PC-9 (cell line): ENCODE data around the gene CFAP97D2. TPM values are rescaled to one million over a fixed set of nuclear protein-coding genes. Genes with fewer than 3 reads are reported as not detected.

Experiments
- BruUV-seq: library from RNA; stranded (reverse); fragments of 400-500 nt; replicated peaks from 2 replicates; lab custom pipeline; 2021; lab: Mats Ljungman, UMichigan
- CTCF ChIA-PET: fragments of 300-600 bp; sonication (Branson Sonifier 250); formaldehyde crosslinking; loops from one replicate; lab custom pipeline; 2022; ENCODE audit warnings: antibody characterized with exemption; lab: Charles Lee
- POLR2A ChIA-PET: fragments of 300-600 bp; sonication (Branson Sonifier 250); formaldehyde crosslinking; loops from one replicate; lab custom pipeline; 2022; ENCODE audit warnings: antibody characterized with exemption; ENCODE audit not compliant: unreplicated experiment; lab: Charles Lee
- DNase-seq, 2 experiments: peaks; one replicate each; pipeline versions ENCODE4 v3.0.0 to v3.0.0-alpha.2; 2015 to 2022; ENCODE audit warnings: mixed read lengths in 1 of 2
- H2AFZ ChIP-seq: fragments of 200-600 bp; sonication (generic); 2 replicates; pipeline ENCODE4 v1.8.1; 2017; ENCODE audit warnings: antibody characterized with exemption
- H3F3A ChIP-seq: fragments of 200-600 bp; sonication (generic); 2 replicates; pipeline ENCODE4 v1.8.1; 2017; ENCODE audit warnings: antibody characterized with exemption, mild to moderate bottlenecking, low read depth; ENCODE audit not compliant: insufficient read depth
- H3K27ac ChIP-seq: fragments of 200-600 bp; sonication (generic); 2 replicates; pipeline ENCODE4 v1.6.1; 2016; ENCODE audit warnings: mixed run types
- H3K27me3 ChIP-seq: fragments of 200-600 bp; sonication (generic); 2 replicates; pipeline ENCODE4 v1.6.1; 2016; ENCODE audit warnings: low read depth, mixed run types; ENCODE audit not compliant: insufficient read depth
- H3K36me3 ChIP-seq: fragments of 200-600 bp; sonication (generic); 2 replicates; pipeline ENCODE4 v1.6.1; 2016; ENCODE audit warnings: low read depth, mixed run types
- H3K4me1 ChIP-seq: fragments of 200-600 bp; sonication (generic); replicated peaks from 2 replicates; pipeline ENCODE4 v1.6.1; 2016; ENCODE audit warnings: mixed run types; ENCODE audit not compliant: insufficient read depth
- H3K4me2 ChIP-seq: fragments of 200-600 bp; sonication (generic); 2 replicates; pipeline ENCODE4 v1.6.1; 2017; ENCODE audit warnings: mixed run types
- H3K4me3 ChIP-seq: fragments of 200-600 bp; sonication (generic); 2 replicates; pipeline ENCODE4 v1.6.1; 2016; ENCODE audit warnings: mixed run types
- H3K79me2 ChIP-seq: fragments of 200-600 bp; sonication (generic); 2 replicates; pipeline ENCODE4 v1.6.1; 2017; ENCODE audit warnings: low read depth, mixed run types
- H3K9me2 ChIP-seq: fragments of 200-600 bp; sonication (generic); 2 replicates; pipeline ENCODE4 v1.8.1; 2017; ENCODE audit warnings: mild to moderate bottlenecking; ENCODE audit not compliant: insufficient read depth
- H3K9me3 ChIP-seq: fragments of 200-600 bp; sonication (generic); 2 replicates; pipeline ENCODE4 v1.8.1; 2016; ENCODE audit warnings: low read depth; ENCODE audit not compliant: insufficient read depth
- H4K20me1 ChIP-seq: fragments of 200-600 bp; sonication (generic); 2 replicates; pipeline ENCODE4 v1.8.1; 2017; ENCODE audit not compliant: insufficient read depth
- EZH2 ChIP-seq: fragments of 200-600 bp; sonication (generic); IDR thresholded peaks from 2 replicates; pipeline ENCODE4 v1.8.0; 2017; ENCODE audit warnings: antibody characterized with exemption, low read depth
- intact Hi-C: fragments of 100-400 bp; cut with micrococcal nuclease; formaldehyde crosslinking; loops from one replicate; pipeline ENCODE4 v1.10.0; 2022; ENCODE audit not compliant: unreplicated experiment
- total RNA-seq: library from RNA; stranded (reverse); gene quantifications from 2 replicates; pipeline ENCODE4 v1.2.3, GENCODE V29; 2021
- TF ChIP-seq, protein P1 (sequence below): fragments of 200-600 bp; sonication (generic); conservative IDR thresholded peaks from 2 replicates; pipeline ENCODE4 v1.6.1; 2017; ENCODE audit warnings: mixed run types, antibody characterized with exemption, mild to moderate bottlenecking, moderate library complexity

Gene CFAP97D2
- total RNA-seq, 1 experiment from 2014 or later = not detected

DNA sequence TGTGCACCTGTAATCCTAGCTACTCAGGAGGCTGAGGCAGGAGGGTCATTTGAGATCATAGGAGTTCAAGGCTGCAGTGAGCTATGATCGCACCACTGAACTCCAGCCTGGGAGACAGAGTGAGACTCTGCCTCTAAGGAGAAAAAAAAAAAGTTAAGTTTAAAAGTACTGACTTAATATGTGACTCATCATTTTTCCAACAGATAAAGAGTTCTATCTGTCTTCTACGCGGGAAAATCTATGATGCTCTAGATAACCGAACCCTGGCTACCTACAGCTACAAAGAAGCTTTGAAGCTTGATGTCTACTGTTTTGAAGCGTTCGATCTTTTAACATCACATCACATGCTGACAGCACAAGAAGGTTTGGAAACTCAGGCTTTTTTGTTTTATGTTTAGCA lies 62.9 kb downstream of the CFAP97D2 start:
- intact Hi-C loops = loop anchor here (2.0 kb wide), 1 partner anchor 15 kb away; no protein-coding TSS in a partner anchor
- peaks cover 10% of the 10 kb centered on the region for H4K20me1 ChIP-seq
- no peak overlapping the region for H3K4me2 ChIP-seq
- no peaks in the 10 kb centered on the region for H3K9me2 ChIP-seq
- peaks cover 9% of the 10 kb centered on the region for H3K79me2 ChIP-seq
- peaks cover 15% of the 10 kb centered on the region; the same call in 1 of the 2 replicates for H3F3A ChIP-seq
- no TSS peak for BruUV-seq
- no peaks in the 10 kb centered on the region for H3K27me3 ChIP-seq
- peaks cover 86% of the 10 kb centered on the region for H3K36me3 ChIP-seq
- ChIA-PET POLR2A (no interaction called here), CTCF (no interaction called here)
- H3K9me3 ChIP-seq = no peaks in the 10 kb centered on the region
- no peak for DNase-seq
- H3K4me1 ChIP-seq = no peaks in the 10 kb centered on the region
- H3K27ac ChIP-seq = no peak overlapping the region
- no peak overlapping the region for H2AFZ ChIP-seq
- TF ChIP-seq EZH2 = no peak
- TF ChIP-seq, protein P1, sequence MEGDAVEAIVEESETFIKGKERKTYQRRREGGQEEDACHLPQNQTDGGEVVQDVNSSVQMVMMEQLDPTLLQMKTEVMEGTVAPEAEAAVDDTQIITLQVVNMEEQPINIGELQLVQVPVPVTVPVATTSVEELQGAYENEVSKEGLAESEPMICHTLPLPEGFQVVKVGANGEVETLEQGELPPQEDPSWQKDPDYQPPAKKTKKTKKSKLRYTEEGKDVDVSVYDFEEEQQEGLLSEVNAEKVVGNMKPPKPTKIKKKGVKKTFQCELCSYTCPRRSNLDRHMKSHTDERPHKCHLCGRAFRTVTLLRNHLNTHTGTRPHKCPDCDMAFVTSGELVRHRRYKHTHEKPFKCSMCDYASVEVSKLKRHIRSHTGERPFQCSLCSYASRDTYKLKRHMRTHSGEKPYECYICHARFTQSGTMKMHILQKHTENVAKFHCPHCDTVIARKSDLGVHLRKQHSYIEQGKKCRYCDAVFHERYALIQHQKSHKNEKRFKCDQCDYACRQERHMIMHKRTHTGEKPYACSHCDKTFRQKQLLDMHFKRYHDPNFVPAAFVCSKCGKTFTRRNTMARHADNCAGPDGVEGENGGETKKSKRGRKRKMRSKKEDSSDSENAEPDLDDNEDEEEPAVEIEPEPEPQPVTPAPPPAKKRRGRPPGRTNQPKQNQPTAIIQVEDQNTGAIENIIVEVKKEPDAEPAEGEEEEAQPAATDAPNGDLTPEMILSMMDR = no peak
- H3K4me3 ChIP-seq = no peak overlapping the region

GRCh38 chr13:114243971-114244370 lies 64.9 kb downstream of the CFAP97D2 start:
- no peak overlapping the region for H3K4me3 ChIP-seq
- H3F3A ChIP-seq = peaks cover 20% of the 10 kb centered on the region; the same call in 1 of the 2 replicates
- no peak overlapping the region for H3K4me2 ChIP-seq
- intact Hi-C loops = no loop called here
- H4K20me1 ChIP-seq = peaks cover 10% of the 10 kb centered on the region
- ChIA-PET CTCF (no interaction called here), POLR2A (no interaction called here)
- peaks cover 87% of the 10 kb centered on the region for H3K36me3 ChIP-seq
- no peak for TF ChIP-seq EZH2
- TF ChIP-seq, protein P1 = no peak
- no peaks in the 10 kb centered on the region for H3K4me1 ChIP-seq
- H2AFZ ChIP-seq = no peak overlapping the region
- no peaks in the 10 kb centered on the region for H3K27me3 ChIP-seq
- no TSS peak for BruUV-seq
- H3K79me2 ChIP-seq = no peaks in the 10 kb centered on the region
- DNase-seq = no peak
- H3K27ac ChIP-seq = no peak overlapping the region
- no peaks in the 10 kb centered on the region for H3K9me3 ChIP-seq
- no peaks in the 10 kb centered on the region for H3K9me2 ChIP-seq

- Histone ChIP-seq H3K79me2 (no peaks in the 10 kb centered on the region), H3K36me3 (peaks cover 80% of the 10 kb centered on the region), H3K27ac (no peak overlapping the region), H3K4me3 (no peak overlapping the region), H3K9me3 (no peaks in the 10 kb centered on the region), H3K27me3 (no peaks in the 10 kb centered on the region), H3K4me1 (no peaks in the 10 kb centered on the region), H3K9me2 (no peaks in the 10 kb centered on the region), H2AFZ (no peak overlapping the region), H3K4me2 (no peak overlapping the region), H3F3A (peaks cover 20% of the 10 kb centered on the region; the same call in 1 of the 2 replicates), H4K20me1 (peaks cover 10% of the 10 kb centered on the region)
- POLR2A ChIA-PET = no interaction called here
- DNase-seq = no peak
- CTCF ChIA-PET = interaction anchor here (0.6 kb wide), 1 partner anchor 82 kb away, joined by 3 read pairs; no protein-coding TSS in a partner anchor
- intact Hi-C loops = no loop called here
- BruUV-seq = no TSS peak
- TF ChIP-seq, protein P1 = no peak
- no peak for TF ChIP-seq EZH2
Observed at GRCh38 chr13:114244637-114245036, 65.6 kb downstream of the CFAP97D2 start.
